Jurkat, Clone E6-1 (cell line): ENCODE measurements around the gene LARP1.

Source experiments
- DNase-seq: peaks from one replicate; pipeline ENCODE4 v3.0.0-alpha.2; 2011; ENCODE audit warnings: low read depth, low spot score
- H3K4me3 ChIP-seq: 2 replicates; pipeline ENCODE4 v1.5.1; 2011; ENCODE audit warnings: mild to moderate bottlenecking, low read length, control low read depth, moderate library complexity

The LARP1 gene

DNA sequence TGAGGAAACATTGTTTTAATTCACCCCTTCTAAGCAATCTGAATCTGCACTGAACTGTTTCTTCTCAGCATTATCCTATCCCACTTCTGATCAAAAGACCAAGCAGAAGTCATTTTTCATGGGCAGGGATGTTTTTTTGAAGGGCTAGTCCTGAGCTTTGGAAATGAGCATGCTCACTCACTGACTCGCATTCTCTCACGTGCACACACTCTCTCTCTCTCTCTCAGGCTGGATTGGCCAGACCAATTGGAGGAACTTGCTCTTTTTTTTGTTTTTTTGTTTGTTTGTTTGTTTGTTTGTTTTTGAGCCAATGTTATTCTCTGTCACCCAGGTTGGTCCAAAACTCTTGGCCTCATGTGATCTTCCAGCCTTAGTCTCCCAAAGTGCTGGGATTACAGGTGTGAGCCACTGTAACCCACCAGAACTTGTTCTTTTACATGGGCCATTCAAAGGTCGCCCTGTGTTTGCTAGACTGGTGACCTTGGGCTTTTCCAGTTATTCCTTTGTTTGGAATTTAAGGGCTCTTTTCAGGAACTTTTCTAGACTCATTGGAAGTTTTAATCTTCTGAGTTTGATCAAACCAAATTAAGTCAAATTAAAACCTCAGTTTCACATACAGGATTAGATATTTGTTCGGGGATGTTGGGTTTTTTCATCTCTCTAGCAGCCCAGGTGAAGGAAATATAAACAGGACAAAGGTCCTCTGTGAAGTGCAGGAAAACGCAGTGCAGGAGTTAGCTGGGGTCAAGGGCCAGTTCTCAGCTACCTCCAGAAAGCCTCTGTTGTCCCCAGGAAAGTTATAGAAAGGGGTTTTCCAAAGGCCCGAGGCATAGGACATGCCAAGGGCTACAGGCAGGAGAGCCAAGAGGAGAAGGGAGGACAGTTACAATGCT, 82.1 kb downstream of the LARP1 start:
- no peak for DNase-seq
- H3K4me3 ChIP-seq, result no peak overlapping the region

DNA sequence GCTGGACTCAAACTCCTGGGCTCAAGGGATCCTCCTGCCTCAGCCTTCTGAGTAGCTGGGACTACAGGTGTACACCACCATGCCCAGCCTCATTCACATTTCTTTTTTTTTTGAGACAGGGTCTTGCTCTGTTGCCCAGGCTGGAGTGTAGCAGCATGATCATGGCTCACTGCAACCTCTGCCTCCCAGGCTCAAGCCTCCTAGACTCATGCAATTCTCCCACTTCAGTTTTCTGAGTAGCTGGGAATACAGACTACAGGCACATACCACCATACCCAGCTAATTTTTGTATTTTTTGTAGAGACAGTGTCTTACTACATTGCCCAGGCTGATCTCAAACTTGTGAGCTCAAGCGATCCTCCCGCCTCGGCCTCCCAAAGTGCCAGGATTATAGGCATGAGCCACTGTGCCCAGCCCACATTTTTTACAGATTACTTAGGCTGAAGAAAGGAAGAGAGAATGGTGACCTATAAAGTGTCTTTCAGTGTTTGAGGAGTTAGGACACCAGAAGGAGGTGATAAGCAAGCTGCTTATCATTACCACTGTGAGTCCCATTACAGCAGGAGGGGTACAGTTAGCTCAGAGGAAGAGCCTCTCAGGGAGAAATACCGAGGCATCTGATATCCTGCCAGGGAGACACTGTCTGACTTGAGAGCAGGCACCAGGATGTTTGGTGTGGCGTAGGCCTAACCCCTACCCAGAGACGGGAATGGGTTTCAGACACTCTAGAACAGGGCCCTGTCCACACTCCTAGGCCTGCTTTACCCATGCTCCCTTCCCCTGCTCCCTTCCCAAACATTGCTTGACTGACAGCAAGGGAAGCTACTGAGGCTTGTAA, 85.5 kb downstream of the LARP1 start:
- no peak for DNase-seq
- H3K4me3 ChIP-seq, result no peak overlapping the region

DNA sequence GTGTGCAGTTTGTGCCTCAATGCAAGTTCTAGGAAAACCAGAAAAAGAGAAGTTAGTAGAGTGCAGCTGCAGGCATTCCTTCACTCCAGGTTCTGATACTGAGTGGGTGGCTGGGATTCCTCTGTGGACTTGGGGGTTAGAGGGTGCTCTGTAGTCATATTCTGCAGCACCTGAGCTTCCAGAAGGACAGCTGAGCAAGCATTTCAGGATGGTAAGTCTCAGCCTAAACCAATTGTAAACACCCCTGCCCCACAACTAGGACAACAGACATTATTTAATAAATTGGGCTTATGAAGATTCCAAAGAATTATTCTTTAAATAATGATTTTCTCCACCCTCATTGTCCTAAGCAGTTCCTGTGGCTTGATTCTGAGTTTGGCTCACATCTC, 86.1 kb downstream of the LARP1 start:
- no peak for DNase-seq
- no peak overlapping the region for H3K4me3 ChIP-seq

DNA sequence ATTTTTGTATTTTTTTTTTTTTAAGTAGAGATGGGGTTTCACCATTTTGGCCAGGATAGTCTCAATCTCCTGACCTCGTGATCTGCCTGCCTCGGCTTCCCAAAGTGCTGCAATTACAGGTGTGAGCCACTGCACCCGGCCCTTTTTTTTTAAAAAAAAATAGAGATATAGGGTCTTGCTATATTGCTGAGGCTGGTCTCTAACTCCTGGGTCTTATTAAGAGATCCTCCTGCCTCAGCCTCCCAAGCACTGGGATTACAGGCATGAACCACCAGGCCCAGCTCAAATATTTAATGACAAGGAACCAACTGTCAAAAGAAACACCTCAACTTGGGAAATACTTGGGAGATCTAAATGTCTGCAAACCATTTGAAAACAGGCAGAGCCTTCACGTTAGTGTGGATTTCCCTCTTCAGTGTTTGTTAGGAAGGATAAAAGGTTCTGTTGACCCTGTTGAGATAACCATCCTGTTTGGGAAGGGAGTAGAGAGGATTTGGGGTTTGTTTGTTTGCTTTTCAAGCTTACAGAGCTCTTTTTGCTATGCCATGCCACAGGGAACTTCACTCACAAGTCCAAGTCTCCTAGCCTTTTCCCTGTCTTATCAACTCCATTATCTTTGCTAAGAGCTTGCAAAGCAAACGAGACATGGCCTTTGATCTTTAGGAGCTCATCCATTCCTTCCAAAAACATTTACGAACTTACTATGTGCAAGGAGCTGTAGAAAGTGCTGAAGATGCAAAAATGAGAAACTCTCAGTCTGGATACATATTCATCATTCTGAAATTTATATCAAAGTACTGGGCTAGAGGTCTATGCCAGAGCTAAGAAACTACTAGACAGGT, 87.7 kb downstream of the LARP1 start:
- H3K4me3 ChIP-seq, result no peak overlapping the region
- DNase-seq, result no peak

DNA sequence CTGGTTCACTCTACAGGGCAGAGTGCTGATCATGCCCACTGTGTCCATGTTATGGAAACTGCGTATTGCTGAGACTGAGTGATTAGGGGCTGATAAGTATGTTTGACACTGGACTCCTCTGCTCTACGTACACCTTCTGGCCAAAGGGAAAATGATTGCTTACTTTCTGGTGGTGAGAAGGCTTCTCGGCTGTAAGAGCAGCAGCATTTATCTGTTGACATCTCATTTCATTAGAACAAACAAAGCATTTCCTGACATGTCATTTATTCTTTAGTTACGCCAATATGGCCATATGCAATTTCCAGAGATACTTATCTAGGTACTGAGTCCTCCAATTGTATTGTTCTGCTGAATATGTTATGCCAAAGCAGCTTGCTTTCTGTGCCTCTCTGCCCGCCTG, 89.6 kb downstream of the LARP1 start:
- DNase-seq, result no peak

DNA sequence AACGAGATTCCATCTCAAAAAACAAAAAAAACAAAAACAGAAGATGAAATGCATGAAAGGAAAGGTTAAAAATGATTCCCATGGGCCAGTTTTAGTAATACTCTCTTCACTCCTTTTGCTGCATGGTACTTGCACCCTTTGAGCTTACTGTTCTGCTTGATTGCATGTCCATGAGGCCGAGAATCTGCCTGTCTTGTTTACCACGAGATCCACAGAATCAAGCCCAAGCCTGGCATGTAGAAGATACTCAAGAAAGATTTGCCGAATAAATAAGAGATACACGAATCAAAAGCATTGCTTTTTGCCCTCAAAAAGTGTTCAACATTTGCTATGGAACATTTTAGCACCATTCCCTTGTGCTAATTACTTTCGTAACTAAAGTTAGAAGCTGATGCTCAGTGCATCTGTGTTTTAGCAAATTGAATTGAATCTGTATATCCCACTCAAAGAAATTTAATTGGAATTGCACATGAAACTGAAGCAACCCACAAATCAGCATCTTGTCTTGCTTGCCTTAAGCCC, 94.1 kb downstream of the LARP1 start:
- no peak overlapping the region for H3K4me3 ChIP-seq
- no peak for DNase-seq

More for the DNA sequence above, 89.6 kb downstream of the LARP1 start:
- no peak overlapping the region for H3K4me3 ChIP-seq

DNA sequence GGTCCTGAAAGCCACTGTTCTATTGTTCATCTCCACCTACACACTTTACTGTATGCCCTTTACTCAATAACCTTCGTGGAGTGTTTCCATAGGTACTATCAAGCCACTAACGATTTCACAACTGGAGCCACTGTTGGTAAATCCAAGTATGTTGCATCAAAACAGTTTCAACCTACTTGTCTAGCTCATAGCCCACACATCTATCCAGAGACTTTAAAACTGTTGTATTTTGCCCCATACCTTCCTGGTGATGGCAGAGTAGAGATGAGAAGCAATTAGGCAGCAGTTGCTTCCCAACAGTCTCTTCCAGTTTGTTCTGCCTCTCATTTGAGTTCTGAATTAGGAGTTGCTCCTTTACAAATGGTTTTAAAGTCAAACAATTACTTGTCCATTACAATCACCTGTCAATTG, 94.6 kb downstream of the LARP1 start:
- DNase-seq, result no peak
- H3K4me3 ChIP-seq, result no peak overlapping the region

DNA sequence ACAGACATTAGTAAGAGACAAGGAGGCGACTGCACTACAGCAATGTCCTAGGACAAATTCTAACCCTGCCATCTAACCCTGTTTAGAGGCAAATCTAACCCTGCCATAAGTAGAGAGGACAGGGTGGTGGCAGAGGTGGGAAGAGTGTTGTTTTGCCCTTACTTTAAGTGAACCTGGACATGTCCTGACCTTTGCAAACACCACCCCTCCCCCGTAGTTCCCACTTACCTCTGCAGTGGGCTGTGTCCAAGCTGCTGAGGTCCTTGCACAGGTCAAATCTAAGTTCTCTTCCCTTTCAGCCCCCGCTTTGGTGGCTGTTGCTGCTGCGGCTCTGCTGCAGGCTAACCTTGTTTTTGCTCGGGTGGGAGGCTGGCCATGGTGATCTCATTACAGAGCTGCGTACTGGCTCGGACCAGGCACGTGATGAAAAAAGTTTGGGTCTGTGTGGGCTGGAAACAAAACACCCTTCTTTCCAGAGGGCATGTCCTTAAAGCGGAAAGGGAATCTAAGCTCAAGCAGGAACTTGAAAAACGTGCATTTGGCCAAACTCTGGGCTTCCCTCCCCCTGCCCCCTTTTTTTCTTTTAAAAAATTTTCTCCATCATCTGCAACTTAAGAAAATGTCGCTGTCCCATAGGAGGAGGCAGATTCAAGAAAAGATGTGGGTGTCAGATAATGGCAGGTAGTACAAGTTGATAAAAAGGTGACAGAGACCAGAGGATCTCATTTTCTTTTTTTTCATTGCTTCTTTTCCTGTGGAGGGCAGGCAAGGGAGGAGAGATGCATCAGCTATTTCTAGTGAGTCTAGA, 95.3 kb downstream of the LARP1 start, which contains the start of gene FAXDC2:
FAXDC2 (minus strand) TSS at position 349 of the 808 bp plus-strand sequence. CDS start 12,425 bp downstream, outside the sequence.
- H3K4me3 ChIP-seq, result no peak within 1 kb of the TSS
- no peak for DNase-seq

DNA sequence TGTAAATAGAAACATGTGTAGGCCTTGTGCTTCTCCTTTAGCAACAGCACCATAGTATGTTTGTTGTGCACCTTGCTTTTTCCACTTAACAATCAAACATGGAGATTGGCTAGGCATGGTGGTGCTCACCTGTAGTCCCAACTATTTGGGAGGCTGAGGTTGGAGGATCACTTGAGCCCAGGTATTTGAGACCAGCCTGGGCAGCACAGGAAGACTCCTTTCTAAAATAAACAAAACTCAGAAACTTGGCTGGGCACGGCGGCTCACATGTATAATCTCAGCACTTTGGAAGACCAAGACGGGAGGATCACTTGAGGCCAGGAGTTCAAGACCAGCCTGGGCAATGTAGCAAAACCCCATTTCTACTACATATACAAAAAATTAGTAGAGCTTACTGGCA, 96.2 kb downstream of the LARP1 start:
- no peak for DNase-seq
- H3K4me3 ChIP-seq, result no peak overlapping the region

DNA sequence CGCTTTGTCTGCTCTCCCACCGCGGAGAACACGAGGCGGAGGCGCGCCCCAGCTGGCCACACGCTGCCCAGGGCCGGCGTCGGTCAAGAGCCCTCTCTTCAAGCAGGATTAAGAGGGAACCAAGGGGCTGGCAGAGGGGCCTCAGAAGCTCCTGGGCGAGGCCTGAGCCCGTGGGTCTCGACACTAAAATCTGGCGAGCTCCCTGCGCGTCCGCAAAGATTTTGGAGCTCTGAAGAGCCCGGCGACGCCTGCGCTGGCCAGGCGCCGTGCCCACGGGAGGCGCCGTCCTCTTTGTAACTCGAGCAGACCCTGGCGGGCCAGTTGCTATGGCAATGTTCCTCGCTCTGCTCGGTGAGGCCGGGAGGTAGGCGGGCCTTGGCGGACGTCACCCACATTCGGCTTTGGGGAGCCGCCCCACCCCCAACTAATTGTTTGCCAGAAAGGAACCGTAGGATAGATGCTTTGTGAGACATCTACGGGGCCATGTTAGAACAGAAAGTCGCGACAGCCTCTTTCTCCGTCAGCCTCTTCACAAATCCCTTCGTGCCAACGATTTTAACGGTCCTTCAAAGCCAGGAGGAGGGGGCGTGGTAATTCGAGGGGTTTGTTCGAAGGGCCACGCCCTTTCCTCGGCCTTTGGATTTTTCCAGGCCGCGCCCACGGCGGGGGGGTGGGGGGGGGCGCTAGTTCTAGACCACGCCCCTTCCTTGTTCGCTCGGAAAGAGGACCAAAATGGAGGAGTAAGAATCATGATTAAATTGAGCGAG, 102.5 kb downstream of the LARP1 start:
- peak overlapping the region; percentile 96 for H3K4me3 ChIP-seq
- peak; percentile 92 for DNase-seq

DNA sequence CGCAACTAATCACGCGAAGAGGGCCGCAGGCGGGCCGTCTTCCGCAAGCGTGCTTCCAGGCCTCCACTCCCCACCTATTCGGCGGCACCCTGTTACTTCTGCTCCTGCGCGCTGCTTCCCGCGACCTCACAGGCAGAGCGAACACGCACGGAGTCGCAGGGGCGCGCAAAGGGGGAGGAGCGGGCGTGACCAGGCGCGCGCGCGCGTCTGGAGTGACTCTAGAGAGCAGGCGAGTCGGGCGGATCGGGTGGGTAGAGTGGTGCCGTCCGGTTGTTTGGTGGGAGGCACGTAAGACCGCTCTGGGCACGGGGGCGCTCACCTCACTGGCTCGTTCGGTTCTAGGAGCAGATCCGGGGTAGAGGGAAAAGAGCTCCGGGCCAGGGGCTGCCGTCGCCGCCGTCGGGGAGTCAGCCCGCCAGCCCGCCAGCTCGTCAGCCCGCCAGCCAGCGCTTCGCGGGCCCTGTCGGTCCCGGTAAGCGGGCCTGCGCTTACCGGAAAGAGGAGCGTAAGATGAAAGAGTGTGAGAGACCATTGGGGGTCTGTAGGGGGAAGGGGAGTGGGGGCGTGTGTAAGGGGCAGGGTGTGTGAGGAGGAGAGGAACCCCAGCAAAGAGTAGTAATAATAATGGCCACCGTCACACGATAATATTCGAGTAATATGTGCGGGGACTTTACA, 103.3 kb downstream of the LARP1 start, which contains the start of gene CNOT8:
CNOT8 (plus strand) TSS at position 331 of the 675 bp plus-strand sequence. CDS start 4,652 bp downstream, outside the sequence.
- DNase-seq, result peak; percentile 97
- peak within 1 kb of the TSS; percentile 96 for H3K4me3 ChIP-seq

DNA sequence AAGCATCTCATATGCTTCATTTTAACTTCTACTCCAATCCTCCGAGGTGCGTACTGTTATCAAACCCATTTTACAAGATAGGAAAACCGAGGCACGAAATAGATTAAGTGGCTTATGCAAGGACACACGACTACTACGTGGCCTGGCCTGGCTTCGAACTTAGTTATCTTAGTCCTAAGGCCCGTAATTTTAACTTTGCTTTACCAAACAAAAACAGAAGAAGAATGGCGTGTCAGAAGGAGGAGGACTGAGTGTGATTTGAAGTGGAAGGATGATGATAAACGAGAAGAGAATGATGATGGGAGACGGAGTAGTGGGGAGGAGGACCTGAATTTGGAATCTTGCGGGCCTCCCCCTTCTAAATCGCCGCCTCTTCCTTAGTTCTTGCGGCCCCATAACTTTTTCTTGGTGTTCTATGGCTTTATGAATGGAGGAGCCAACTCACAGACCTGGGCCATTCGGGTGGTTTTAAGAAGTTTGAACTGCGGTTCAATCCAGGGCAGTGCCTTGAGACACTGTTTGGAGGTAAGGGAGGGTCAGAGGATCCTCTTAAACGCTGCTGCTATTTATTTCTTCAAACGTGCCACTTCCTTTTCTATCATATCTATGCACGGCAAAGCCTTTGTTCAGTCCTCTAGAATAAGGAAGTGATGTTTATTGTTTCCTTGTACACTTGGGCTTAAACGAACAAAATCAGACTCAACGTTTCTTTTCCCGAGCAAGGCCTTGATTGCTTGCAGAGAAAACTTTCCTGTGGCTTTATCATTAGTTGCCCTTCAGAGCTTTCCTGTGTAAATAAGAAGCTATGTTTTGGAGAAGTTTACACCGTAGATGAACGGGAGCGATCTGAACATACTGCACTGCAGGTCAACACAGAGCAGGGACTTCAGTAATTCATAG, 104.0 kb downstream of the LARP1 start:
- H3K4me3 ChIP-seq, result peak overlapping the region; percentile 96
- peak; percentile 33 for DNase-seq

DNA sequence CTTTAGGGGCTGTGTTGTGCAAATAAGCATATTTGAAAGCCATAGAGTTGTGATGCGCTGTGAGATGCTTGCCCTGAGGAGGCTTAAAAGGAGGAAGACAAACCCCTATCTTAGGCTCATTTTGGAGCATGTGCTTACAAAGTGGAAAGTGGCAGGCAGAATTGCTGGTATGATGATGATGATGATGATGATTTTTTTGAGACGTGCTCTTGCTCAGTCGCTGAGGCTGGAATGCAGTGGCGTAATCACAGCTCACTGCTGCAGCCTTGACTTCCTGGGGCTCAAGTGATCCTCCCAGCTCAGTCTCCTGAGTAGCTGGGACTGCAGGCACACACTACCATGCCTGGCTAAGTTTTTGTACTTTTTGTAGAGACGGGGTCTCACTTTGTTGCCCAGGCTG, 104.9 kb downstream of the LARP1 start:
- H3K4me3 ChIP-seq, result peak overlapping the region; percentile 96
- no peak for DNase-seq

DNA sequence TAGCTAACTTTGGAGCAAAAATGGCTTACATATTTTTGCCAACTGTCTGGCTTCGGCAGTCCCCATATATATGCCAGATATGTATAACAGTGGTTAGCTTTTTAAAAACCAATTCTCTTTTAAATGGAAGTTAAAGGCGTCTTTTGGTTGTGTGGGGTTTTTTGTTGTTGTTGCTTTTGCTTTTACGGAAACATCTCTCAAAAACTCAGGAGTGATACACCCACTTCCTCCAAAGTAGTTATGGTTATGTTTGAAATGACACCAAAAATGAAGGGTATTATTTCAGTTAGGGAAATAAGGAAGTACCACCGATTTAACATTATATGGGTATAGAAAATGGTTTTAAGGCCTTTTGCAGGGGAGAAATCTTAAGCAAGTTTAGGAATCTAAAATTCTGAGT, 105.6 kb downstream of the LARP1 start:
- peak overlapping the region; percentile 96 for H3K4me3 ChIP-seq
- DNase-seq, result peak; percentile 9

DNA sequence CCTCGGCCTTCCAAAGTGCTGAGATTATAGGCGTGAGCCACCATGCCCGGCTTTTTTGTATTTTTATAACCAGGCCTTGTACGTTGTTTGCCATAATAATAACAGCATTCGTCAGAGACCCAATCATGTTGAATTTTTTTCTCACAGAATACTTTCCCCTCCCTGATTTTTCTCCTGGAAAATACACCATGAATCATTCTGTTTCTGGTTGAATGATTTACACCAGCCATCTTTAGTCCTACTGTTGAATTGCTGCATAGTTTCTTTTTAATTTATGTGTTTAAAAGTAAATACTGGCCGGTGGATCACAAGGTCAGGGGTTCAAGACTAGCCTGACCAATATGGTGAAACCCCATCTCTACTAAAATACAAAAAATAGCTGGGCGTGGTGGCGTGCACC, 106.8 kb downstream of the LARP1 start:
- DNase-seq, result no peak
- no peak overlapping the region for H3K4me3 ChIP-seq

DNA sequence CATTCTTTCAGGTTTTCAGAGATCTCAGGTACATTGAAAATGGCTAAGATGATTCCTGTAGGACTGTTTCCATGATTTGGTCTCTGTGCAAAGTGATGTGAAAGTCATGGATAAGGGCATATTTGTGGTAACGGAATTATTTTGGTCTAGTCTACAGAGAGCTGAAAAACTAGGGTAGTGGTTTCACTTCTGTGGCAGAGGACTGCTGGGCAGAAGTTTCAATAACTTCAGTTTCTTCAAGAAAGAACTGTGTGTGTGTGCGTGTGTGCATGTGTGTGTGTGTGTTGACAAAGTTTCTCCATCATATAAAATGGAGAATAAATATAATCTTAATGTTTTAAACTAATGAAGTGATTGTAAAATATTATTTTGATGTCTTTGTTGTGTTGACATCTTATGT, 107.6 kb downstream of the LARP1 start:
- DNase-seq, result no peak
- no peak overlapping the region for H3K4me3 ChIP-seq
